Smooth muscle cell (in vitro differentiated cells): Measurements from ENCODE around the gene TRAF7. TPM values are rescaled to one million over a fixed set of nuclear protein-coding genes. Genes with fewer than 3 reads are reported as not detected.

Source experiments
- DNase-seq: peaks from one replicate; lab custom pipeline; 2025; ENCODE audit not compliant: unreplicated experiment; lab: John Stamatoyannopoulos, UW
- H2AFZ ChIP-seq: fragments of 200-600 bp; sonication (generic); 2 replicates; pipeline ENCODE4 v1.6.0; 2016; ENCODE audit warnings: antibody characterized with exemption, low read depth, mild to moderate bottlenecking
- H3F3A ChIP-seq: fragments of 200-600 bp; sonication (generic); 2 replicates; pipeline ENCODE4 v1.6.0; 2017; ENCODE audit warnings: antibody characterized with exemption, low read depth
- H3K27ac ChIP-seq: fragments of 200-600 bp; sonication (generic); 2 replicates; pipeline ENCODE4 v1.5.1; 2016; ENCODE audit warnings: low read depth, mild to moderate bottlenecking
- H3K27me3 ChIP-seq: fragments of 200-600 bp; sonication (generic); 2 replicates; pipeline ENCODE4 v1.6.1; 2016; ENCODE audit warnings: low read depth, mild to moderate bottlenecking
- H3K36me3 ChIP-seq: fragments of 200-600 bp; sonication (generic); 2 replicates; pipeline ENCODE4 v1.5.1; 2016; ENCODE audit warnings: low read depth
- H3K4me1 ChIP-seq: fragments of 200-600 bp; sonication (generic); 2 replicates; pipeline ENCODE4 v1.5.1; 2016; ENCODE audit warnings: low read depth
- H3K4me2 ChIP-seq: fragments of 200-600 bp; sonication (generic); 2 replicates; pipeline ENCODE4 v1.6.0; 2016; ENCODE audit warnings: mild to moderate bottlenecking
- H3K4me3 ChIP-seq: fragments of 200-600 bp; sonication (generic); 2 replicates; pipeline ENCODE4 v1.5.1; 2016; ENCODE audit warnings: mild to moderate bottlenecking
- H3K79me2 ChIP-seq: fragments of 200-600 bp; sonication (generic); 2 replicates; pipeline ENCODE4 v1.6.0; 2016; ENCODE audit warnings: low read depth, mild to moderate bottlenecking
- H3K9ac ChIP-seq: fragments of 200-600 bp; sonication (generic); 2 replicates; pipeline ENCODE4 v1.6.0; 2016; ENCODE audit warnings: low read depth
- H3K9me3 ChIP-seq: fragments of 200-600 bp; sonication (generic); replicated peaks from 2 replicates; pipeline ENCODE4 v1.5.1; 2016; ENCODE audit warnings: low read depth
- H4K20me1 ChIP-seq: fragments of 200-600 bp; sonication (generic); 2 replicates; pipeline ENCODE4 v1.6.0; 2016; ENCODE audit warnings: low read depth
- WGBS: methylation state at CpG from one replicate; pipeline ENCODE4 v1.1.7; 2016; ENCODE audit warnings: low lambda C conversion rate; 5-methylcytosine and 5-hydroxymethylcytosine counted together
- polyA plus RNA-seq: library from polyadenylated mRNA; unstranded; fragments of >200 nt; fragmentation: Nextera tagmentation; extraction: Ambion mirVana; gene quantifications from 2 replicates; pipeline ENCODE4 v1.2.1, GENCODE V29; 2016
- total RNA-seq: library from RNA; depleted of rRNA; stranded (reverse); fragments of >200 nt; gene quantifications from 2 replicates; pipeline ENCODE4 v1.2.3, GENCODE V29; 2014
- TF ChIP-seq, protein P1 (sequence below): fragments of 200-600 bp; sonication (generic); IDR thresholded peaks from 2 replicates; pipeline ENCODE4 v1.5.1; 2017; ENCODE audit warnings: borderline replicate concordance, mild to moderate bottlenecking, antibody characterized with exemption; ENCODE audit not compliant: insufficient read depth, poor library complexity, severe bottlenecking

Gene TRAF7
- total and polyA plus RNA-seq, 2 experiments from 2014 or later = 27.5 to 52.6 TPM

GRCh38 chr16:2162676-2163118 is 7.1 kb downstream of the TRAF7 start:
- Histone ChIP-seq H3F3A (no peaks in the 10 kb centered on the region), H3K36me3 (no peaks in the 10 kb centered on the region), H4K20me1 (peaks cover 82% of the 10 kb centered on the region), H3K4me3 (no peak overlapping the region), H3K9me3 (no peaks in the 10 kb centered on the region), H3K4me1 (peaks cover 4% of the 10 kb centered on the region), H3K4me2 (no peak overlapping the region), H3K27ac (peak overlapping the region; percentile 69), H2AFZ (no peak overlapping the region), H3K9ac (no peak overlapping the region), H3K79me2 (peaks cover 70% of the 10 kb centered on the region), H3K27me3 (no peaks in the 10 kb centered on the region)
- TF ChIP-seq, protein P1, sequence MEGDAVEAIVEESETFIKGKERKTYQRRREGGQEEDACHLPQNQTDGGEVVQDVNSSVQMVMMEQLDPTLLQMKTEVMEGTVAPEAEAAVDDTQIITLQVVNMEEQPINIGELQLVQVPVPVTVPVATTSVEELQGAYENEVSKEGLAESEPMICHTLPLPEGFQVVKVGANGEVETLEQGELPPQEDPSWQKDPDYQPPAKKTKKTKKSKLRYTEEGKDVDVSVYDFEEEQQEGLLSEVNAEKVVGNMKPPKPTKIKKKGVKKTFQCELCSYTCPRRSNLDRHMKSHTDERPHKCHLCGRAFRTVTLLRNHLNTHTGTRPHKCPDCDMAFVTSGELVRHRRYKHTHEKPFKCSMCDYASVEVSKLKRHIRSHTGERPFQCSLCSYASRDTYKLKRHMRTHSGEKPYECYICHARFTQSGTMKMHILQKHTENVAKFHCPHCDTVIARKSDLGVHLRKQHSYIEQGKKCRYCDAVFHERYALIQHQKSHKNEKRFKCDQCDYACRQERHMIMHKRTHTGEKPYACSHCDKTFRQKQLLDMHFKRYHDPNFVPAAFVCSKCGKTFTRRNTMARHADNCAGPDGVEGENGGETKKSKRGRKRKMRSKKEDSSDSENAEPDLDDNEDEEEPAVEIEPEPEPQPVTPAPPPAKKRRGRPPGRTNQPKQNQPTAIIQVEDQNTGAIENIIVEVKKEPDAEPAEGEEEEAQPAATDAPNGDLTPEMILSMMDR = no peak
- WGBS = 95% methylated on average over 13 of the region's 13 CpGs
- no peak for DNase-seq

GRCh38 chr16:2163211-2163881 is 7.8 kb downstream of the TRAF7 start:
- H3K9me3 ChIP-seq = no peaks in the 10 kb centered on the region
- no peak overlapping the region for H2AFZ ChIP-seq
- H3K36me3 ChIP-seq = no peaks in the 10 kb centered on the region
- peak overlapping the region; percentile 69 for H3K27ac ChIP-seq
- peaks cover 82% of the 10 kb centered on the region for H4K20me1 ChIP-seq
- TF ChIP-seq, protein P1 = no peak
- no peak overlapping the region for H3K4me2 ChIP-seq
- no peak overlapping the region for H3K9ac ChIP-seq
- H3K4me3 ChIP-seq = no peak overlapping the region
- no peak for DNase-seq
- H3K79me2 ChIP-seq = peaks cover 63% of the 10 kb centered on the region
- no peaks in the 10 kb centered on the region for H3K27me3 ChIP-seq
- peaks cover 4% of the 10 kb centered on the region for H3K4me1 ChIP-seq
- no peaks in the 10 kb centered on the region for H3F3A ChIP-seq
- 70% methylated on average over 24 of the region's 26 CpGs for WGBS

DNA sequence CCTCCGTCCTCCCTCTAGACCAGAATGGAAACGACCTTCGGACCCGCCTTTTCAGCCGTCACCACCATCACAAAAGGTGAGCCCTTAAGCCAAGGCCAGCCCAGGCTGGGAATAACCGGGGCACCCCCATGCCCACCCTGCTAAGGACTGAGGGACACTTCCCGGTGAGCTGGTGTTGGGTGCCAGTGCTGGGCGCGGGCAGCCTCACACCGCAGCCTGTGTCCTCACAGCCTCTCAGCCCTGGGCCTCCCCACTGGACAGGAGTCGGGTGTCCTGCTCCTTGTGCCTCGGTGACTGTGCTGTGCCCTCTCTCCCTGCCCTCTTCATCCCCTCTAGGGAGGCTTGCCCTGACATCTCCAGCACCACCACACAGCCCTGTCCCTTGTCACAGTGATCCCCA is 10.3 kb downstream of the TRAF7 start:
- 98% methylated on average over 10 of the region's 12 CpGs for WGBS
- H3K79me2 ChIP-seq = peaks cover 40% of the 10 kb centered on the region
- no peak overlapping the region for H2AFZ ChIP-seq
- H3K9me3 ChIP-seq = no peaks in the 10 kb centered on the region
- no peaks in the 10 kb centered on the region for H3K36me3 ChIP-seq
- H3K27ac ChIP-seq = no peak overlapping the region
- no peak overlapping the region for H3K4me2 ChIP-seq
- H3F3A ChIP-seq = no peaks in the 10 kb centered on the region
- H3K27me3 ChIP-seq = no peaks in the 10 kb centered on the region
- no peak overlapping the region for H3K9ac ChIP-seq
- no peak for DNase-seq
- H3K4me1 ChIP-seq = no peaks in the 10 kb centered on the region
- H3K4me3 ChIP-seq = no peak overlapping the region
- TF ChIP-seq, protein P1 = no peak
- H4K20me1 ChIP-seq = peaks cover 68% of the 10 kb centered on the region
